Stimulated activated CD8-positive, alpha-beta memory T cell treated with anti-CD3 and anti-CD28 coated beads, Interleukin-4, amount 100 ng/mL, for 48 hours (primary cell): Measurements from ENCODE around the gene CACNA2D3.
A peak's percentile ranks its signal among the peaks of the same experiment; 100 is the strongest.

Source experiments
- DNase-seq: peaks from one replicate; pipeline ENCODE4 v3.0.0-alpha.2; 2020

Gene CACNA2D3

GRCh38 chr3:54344601-54345231 lies 222.4 kb downstream of the CACNA2D3 start:
- no peak for DNase-seq

GRCh38 chr3:54345847-54346375 lies 223.6 kb downstream of the CACNA2D3 start:
- no peak for DNase-seq

GRCh38 chr3:54347060-54347459 lies 224.7 kb downstream of the CACNA2D3 start:
- DNase-seq: no peak

- DNase-seq: no peak
Measured at GRCh38 chr3:54347933-54348332, 225.6 kb downstream of the CACNA2D3 start.

- DNase-seq: no peak
Measured at GRCh38 chr3:54349231-54349652, 226.9 kb downstream of the CACNA2D3 start.

GRCh38 chr3:54349691-54350090 lies 227.3 kb downstream of the CACNA2D3 start:
- DNase-seq: no peak

- DNase-seq: no peak
Measured at GRCh38 chr3:54353546-54353945, 231.2 kb downstream of the CACNA2D3 start.

- DNase-seq: no peak
Measured at GRCh38 chr3:54353946-54354345, 231.6 kb downstream of the CACNA2D3 start.

GRCh38 chr3:54355800-54356199 lies 233.4 kb downstream of the CACNA2D3 start:
- DNase-seq: no peak

- DNase-seq: no peak
Measured at GRCh38 chr3:54356261-54357045, 234.1 kb downstream of the CACNA2D3 start.

- DNase-seq: no peak
Measured at GRCh38 chr3:54357301-54357700, 234.9 kb downstream of the CACNA2D3 start.

- no peak for DNase-seq
Measured at GRCh38 chr3:54358316-54358715, 236.0 kb downstream of the CACNA2D3 start.

- DNase-seq: no peak
Measured at GRCh38 chr3:54358969-54359694, 236.8 kb downstream of the CACNA2D3 start.

GRCh38 chr3:54360320-54360719 lies 238.0 kb downstream of the CACNA2D3 start:
- DNase-seq: no peak

GRCh38 chr3:54361746-54362283 lies 239.5 kb downstream of the CACNA2D3 start:
- no peak for DNase-seq

- no peak for DNase-seq
Measured at GRCh38 chr3:54366007-54366750, 243.8 kb downstream of the CACNA2D3 start.

- DNase-seq: no peak
Measured at GRCh38 chr3:54366839-54367238, 244.5 kb downstream of the CACNA2D3 start.

- DNase-seq: no peak
Measured at GRCh38 chr3:54372232-54372631, 249.9 kb downstream of the CACNA2D3 start.

- peak; percentile 27 for DNase-seq
Measured at GRCh38 chr3:54374214-54374852, 252.0 kb downstream of the CACNA2D3 start.

GRCh38 chr3:54376142-54376807 lies 253.9 kb downstream of the CACNA2D3 start:
- DNase-seq: no peak

GRCh38 chr3:54376939-54377578 lies 254.7 kb downstream of the CACNA2D3 start:
- DNase-seq: no peak
